GM21786 (cell line): ENCODE data around the gene SLC7A5.
A peak's percentile ranks its signal among the peaks of the same experiment; 100 is the strongest.
"Not testable (repeated sequence)": the region's sequence is repeated elsewhere in the genome, so short reads cannot be mapped to it uniquely, and the experiment has no call there.

ENCODE experiments used
- ATAC-seq: cut with Tn5 transposase; IDR thresholded peaks from one replicate; pipeline ENCODE4 v1.9.1; 2021; ENCODE audit not compliant: unreplicated experiment

Gene SLC7A5

GRCh38 chr16:87824016-87824990, 45.0 kb downstream of the SLC7A5 start:
- no peak for ATAC-seq

- ATAC-seq, result no peak
Observed at GRCh38 chr16:87823181-87823929, 46.0 kb downstream of the SLC7A5 start.

GRCh38 chr16:87822108-87822970, 47.0 kb downstream of the SLC7A5 start:
- no peak for ATAC-seq

- no peak for ATAC-seq
Observed at GRCh38 chr16:87821376-87822107, 47.8 kb downstream of the SLC7A5 start.

GRCh38 chr16:87819983-87820382, 49.3 kb downstream of the SLC7A5 start:
- no peak for ATAC-seq

GRCh38 chr16:87819282-87819681, 50.0 kb downstream of the SLC7A5 start:
- ATAC-seq, result no peak

GRCh38 chr16:87818533-87819161, 50.7 kb downstream of the SLC7A5 start:
- no peak for ATAC-seq

GRCh38 chr16:87817910-87818309, 51.4 kb downstream of the SLC7A5 start:
- ATAC-seq, result no peak

GRCh38 chr16:87817370-87817769, 51.9 kb downstream of the SLC7A5 start:
- ATAC-seq, result not testable (repeated sequence)

- no peak for ATAC-seq
Observed at GRCh38 chr16:87816507-87817100, 52.7 kb downstream of the SLC7A5 start.

- no peak for ATAC-seq
Observed at GRCh38 chr16:87815567-87815966, 53.7 kb downstream of the SLC7A5 start.

- ATAC-seq, result no peak
Observed at GRCh38 chr16:87812200-87812656, 57.1 kb downstream of the SLC7A5 start.

GRCh38 chr16:87811454-87811853, 57.9 kb downstream of the SLC7A5 start:
- ATAC-seq, result not testable (repeated sequence)

- ATAC-seq, result peak; percentile 52
Observed at GRCh38 chr16:87809150-87809902, 60.0 kb downstream of the SLC7A5 start.

- ATAC-seq, result no peak
Observed at GRCh38 chr16:87808108-87808507, 61.2 kb downstream of the SLC7A5 start.

- no peak for ATAC-seq
Observed at GRCh38 chr16:87806641-87807546, 62.4 kb downstream of the SLC7A5 start.

- no peak for ATAC-seq
Observed at GRCh38 chr16:87806261-87806640, 63.1 kb downstream of the SLC7A5 start.

GRCh38 chr16:87803385-87803784, 65.9 kb downstream of the SLC7A5 start:
- ATAC-seq, result no peak
